NCI-H510A (cell line): Measurements from ENCODE around the gene UST.
"Not testable (repeated sequence)": the region's sequence is repeated elsewhere in the genome, so short reads cannot be mapped to it uniquely, and the experiment has no call there.

Experiments
- DNase-seq: peaks from one replicate; lab custom pipeline; 2025; lab: John Stamatoyannopoulos, UW

The UST gene

GRCh38 chr6:148978298-148978697, 231.5 kb downstream of the UST start:
- not testable (repeated sequence) for DNase-seq

GRCh38 chr6:148979014-148979901, 232.4 kb downstream of the UST start:
- DNase-seq = no peak

- DNase-seq = no peak
Measured at GRCh38 chr6:148980234-148980633, 233.4 kb downstream of the UST start.

GRCh38 chr6:148981515-148981914, 234.7 kb downstream of the UST start:
- DNase-seq = no peak

- no peak for DNase-seq
Measured at GRCh38 chr6:148983101-148983761, 236.4 kb downstream of the UST start.

GRCh38 chr6:148983966-148984365, 237.1 kb downstream of the UST start:
- no peak for DNase-seq

GRCh38 chr6:148984531-148985056, 237.8 kb downstream of the UST start:
- no peak for DNase-seq

GRCh38 chr6:148985499-148985898, 238.7 kb downstream of the UST start:
- no peak for DNase-seq

GRCh38 chr6:148986608-148987007, 239.8 kb downstream of the UST start:
- no peak for DNase-seq

- no peak for DNase-seq
Measured at GRCh38 chr6:148987982-148988381, 241.2 kb downstream of the UST start.

GRCh38 chr6:148989585-148989984, 242.8 kb downstream of the UST start:
- no peak for DNase-seq

GRCh38 chr6:148990403-148990802, 243.6 kb downstream of the UST start:
- DNase-seq = no peak

GRCh38 chr6:148996815-148997214, 250.0 kb downstream of the UST start:
- DNase-seq = no peak

- DNase-seq = no peak
Measured at GRCh38 chr6:148997865-148998264, 251.0 kb downstream of the UST start.

- no peak for DNase-seq
Measured at GRCh38 chr6:148998704-148999103, 251.9 kb downstream of the UST start.

GRCh38 chr6:148999501-148999900, 252.7 kb downstream of the UST start:
- no peak for DNase-seq

GRCh38 chr6:148999929-149000468, 253.2 kb downstream of the UST start:
- no peak for DNase-seq

GRCh38 chr6:149001422-149001821, 254.6 kb downstream of the UST start:
- no peak for DNase-seq

GRCh38 chr6:149003560-149003959, 256.7 kb downstream of the UST start:
- DNase-seq = no peak

GRCh38 chr6:149004664-149005063, 257.8 kb downstream of the UST start:
- DNase-seq = no peak

- DNase-seq = not testable (repeated sequence)
Measured at GRCh38 chr6:149006236-149006635, 259.4 kb downstream of the UST start.

GRCh38 chr6:149006671-149007070, 259.8 kb downstream of the UST start:
- no peak for DNase-seq

- no peak for DNase-seq
Measured at GRCh38 chr6:149007846-149008245, 261.0 kb downstream of the UST start.
